Fibroblast of lung (primary cell): ENCODE measurements around the gene ATP6V1G2. TPM values are rescaled to one million over a fixed set of nuclear protein-coding genes. Genes with fewer than 3 reads are reported as not detected.

Source experiments
- DNase-seq, 2 donors: peaks; one replicate each; pipeline versions ENCODE4 v3.0.0 to v3.0.0-alpha.2; 2010; ENCODE audit warnings: low read depth in 2 of 2
- H2AFZ ChIP-seq: 2 replicates; pipeline ENCODE4 v1.5.1; 2012; ENCODE audit warnings: low read length, control low read depth, inconsistent platforms
- H3K27ac ChIP-seq: 2 replicates; pipeline ENCODE4 v1.5.1; 2011; ENCODE audit warnings: low read length, control low read depth; ENCODE audit not compliant: insufficient read depth
- H3K27me3 ChIP-seq: 2 replicates; pipeline ENCODE4 v1.5.1; 2011; ENCODE audit warnings: mild to moderate bottlenecking, low read length; ENCODE audit not compliant: control insufficient read depth, insufficient read depth
- H3K36me3 ChIP-seq: 2 replicates; pipeline ENCODE4 v1.5.1; 2011; ENCODE audit warnings: low read length; ENCODE audit not compliant: control insufficient read depth, insufficient read depth
- H3K4me1 ChIP-seq: 2 replicates; pipeline ENCODE4 v1.5.1; 2011; ENCODE audit warnings: low read length; ENCODE audit not compliant: control insufficient read depth, insufficient read depth; ENCODE audit errors: extremely low read depth
- H3K4me2 ChIP-seq: 2 replicates; pipeline ENCODE4 v1.5.1; 2011; ENCODE audit warnings: low read length, control low read depth; ENCODE audit not compliant: insufficient read depth; ENCODE audit errors: extremely low read depth
- H3K4me3 ChIP-seq, 4 experiments: fragments of 200-600 bp in 1 of 4; sonication (generic) in 1 of 4; replicated peaks in 1 of 4; 2 replicates each; pipeline ENCODE4 v1.5.1; 2011 to 2016; ENCODE audit warnings: low read length in 4 of 4, low read depth in 3 of 4, mild to moderate bottlenecking in 3 of 4, control low read depth in 2 of 4, inconsistent platforms in 1 of 4, mixed read lengths in 1 of 4; ENCODE audit not compliant: insufficient read depth in 1 of 4; ENCODE audit errors: control extremely low read depth in 1 of 4
- H3K79me2 ChIP-seq: 2 replicates; pipeline ENCODE4 v1.5.1; 2012; ENCODE audit warnings: mild to moderate bottlenecking, low read length, inconsistent platforms; ENCODE audit not compliant: control insufficient read depth, insufficient read depth
- H3K9ac ChIP-seq: 2 replicates; pipeline ENCODE4 v1.5.1; 2011; ENCODE audit warnings: mild to moderate bottlenecking, low read length, control low read depth; ENCODE audit not compliant: insufficient read depth
- H3K9me3 ChIP-seq: 2 replicates; pipeline ENCODE4 v1.5.1; 2012; ENCODE audit warnings: low read depth, low read length; ENCODE audit not compliant: control insufficient read depth, insufficient read depth
- H4K20me1 ChIP-seq: 2 replicates; pipeline ENCODE4 v1.5.1; 2011; ENCODE audit warnings: low read length; ENCODE audit not compliant: control insufficient read depth, insufficient read depth; ENCODE audit errors: extremely low read depth
- CTCF ChIP-seq, 2 donors: IDR thresholded peaks in 1 of 2; conservative IDR thresholded peaks in 1 of 2; 1 replicate in 1 of 2; 2 replicates in 1 of 2; pipeline ENCODE4 v1.5.1; 2011 to 2012; ENCODE audit warnings: low read length in 2 of 2, control low read depth in 1 of 2, inconsistent platforms in 1 of 2, low read depth in 1 of 2, mild to moderate bottlenecking in 1 of 2
- EZH2 ChIP-seq: IDR thresholded peaks from 2 replicates; pipeline ENCODE4 v1.5.1; 2012; ENCODE audit warnings: low read length, control low read depth, mild to moderate bottlenecking; ENCODE audit errors: missing control alignments
- polyA plus RNA-seq, 2 donors: library from polyadenylated mRNA; depleted of rRNA in 1 of 2; stranded (reverse) in 1 of 2; unstranded in 1 of 2; fragments of >200 nt; gene quantifications; 2 replicates each; pipeline ENCODE4 v1.2.1, GENCODE V29; 2011 to 2012; ENCODE audit warnings: missing spikeins in 1 of 2
- total RNA-seq: library from RNA; depleted of rRNA; stranded (reverse); fragments of >200 nt; gene quantifications from 2 replicates; pipeline ENCODE4 v1.2.1, GENCODE V29; 2014

Gene ATP6V1G2
- total and polyA plus RNA-seq, 2 donors (not counting 1 experiment from before 2014, with no cell fraction given) = 11.2 to 16.0 TPM

GRCh38 chr6:31573239-31574105 is 27.1 kb upstream of the ATP6V1G2 start:
- H3K36me3 ChIP-seq = no peaks in the 10 kb centered on the region

GRCh38 chr6:31572041-31572911 is 25.9 kb upstream of the ATP6V1G2 start, which contains the start of gene LTA:
TSS of gene LTA (plus strand) at chr6:31572289. CDS start at chr6:31572743, 454 bp downstream.
- H3K4me1 ChIP-seq = no peaks in the 10 kb centered on the region
- no peaks in the 10 kb centered on the region for H4K20me1 ChIP-seq
- no peak within 1 kb of the TSS for H3K9ac ChIP-seq
- no peaks in the 10 kb centered on the region for H3K36me3 ChIP-seq
- no peaks in the 10 kb centered on the region for H3K79me2 ChIP-seq
- H3K27ac ChIP-seq = no peak within 1 kb of the TSS
- H3K4me3 ChIP-seq = no peak within 1 kb of the TSS
- H3K27me3 ChIP-seq = peaks cover 33% of the 10 kb centered on the region
- TF ChIP-seq CTCF (conservative IDR thresholded peaks at IDR 0.05 in 1 of 2, IDR thresholded peaks at IDR 0.05 in 1 of 2; ENCODE audit: low read depth in 1 of 2, low read length in 2 of 2) = no peak
- TF ChIP-seq EZH2 = no peak
- no peaks in the 10 kb centered on the region for H3K9me3 ChIP-seq
- H2AFZ ChIP-seq = no peak within 1 kb of the TSS
- no peak within 1 kb of the TSS for H3K4me2 ChIP-seq
- no peak for DNase-seq

More at GRCh38 chr6:31573239-31574105, 27.1 kb upstream of the ATP6V1G2 start:
- H3K27me3 ChIP-seq = peaks cover 32% of the 10 kb centered on the region
- DNase-seq = no peak
- no peaks in the 10 kb centered on the region for H3K9me3 ChIP-seq
- no peaks in the 10 kb centered on the region for H3K79me2 ChIP-seq
- no peak overlapping the region for H3K27ac ChIP-seq
- no peaks in the 10 kb centered on the region for H4K20me1 ChIP-seq
- no peak overlapping the region for H2AFZ ChIP-seq
- H3K4me3 ChIP-seq = no peak overlapping the region
- no peak overlapping the region for H3K4me2 ChIP-seq
- H3K4me1 ChIP-seq = no peaks in the 10 kb centered on the region
- TF ChIP-seq EZH2 = no peak
- TF ChIP-seq CTCF (conservative IDR thresholded peaks at IDR 0.05 in 1 of 2, IDR thresholded peaks at IDR 0.05 in 1 of 2; ENCODE audit: low read depth in 1 of 2, low read length in 2 of 2) = no peak
- no peak overlapping the region for H3K9ac ChIP-seq
